Measurements from ENCODE around the gene ROR1. TPM values are rescaled to one million over a fixed set of nuclear protein-coding genes. Genes with fewer than 3 reads are reported as not detected.
A peak's percentile ranks its signal among the peaks of the same experiment; 100 is the strongest.

ROR1 gene
- total RNA-seq, 6 donors from 2014 or later: 19.7 to 39.8 (median 28.5) TPM

- no peaks in the 10 kb centered on the region for H3K36me3 ChIP-seq
- H3K4me1 ChIP-seq: peaks cover 0 to 4% (median 0%) of the 10 kb centered on the region in 4 donors
- H3K27ac ChIP-seq: no peak overlapping the region
- H3K4me3 ChIP-seq: no peak overlapping the region
- TF ChIP-seq EP300 (IDR thresholded peaks at IDR 0.05) (no peak), POLR2A (IDR thresholded peaks at IDR 0.05) (no peak), POLR2AphosphoS5 (IDR thresholded peaks at IDR 0.05) (no peak), CTCF (IDR thresholded peaks at IDR 0.05) (peak in 1 of 6 experiments; percentile 19)
- DNase-seq: no peak
- H3K27me3 ChIP-seq: no peaks in the 10 kb centered on the region
- 60 to 70% methylated on average over 1 of the region's 1 CpG for WGBS, 2 donors
- H3K9me3 ChIP-seq: no peaks in the 10 kb centered on the region
- ATAC-seq (ENCODE audit: low FRiP score in 2 of 2): no peak
These were observed 161.3 kb downstream of the ROR1 start for GRCh38 chr1:63935143-63935542.

- WGBS, 2 donors: 4 to 14% methylated on average over 1 of the region's 1 CpG
These were observed 161.7 kb downstream of the ROR1 start for GRCh38 chr1:63935553-63935952.

GRCh38 chr1:63936276-63936675, 162.5 kb downstream of the ROR1 start:
- Histone ChIP-seq H3K9me3 (no peaks in the 10 kb centered on the region), H3K36me3 (no peaks in the 10 kb centered on the region), H3K4me1 (peaks cover 0 to 4% (median 0%) of the 10 kb centered on the region in 4 donors), H3K27me3 (no peaks in the 10 kb centered on the region), H3K27ac (no peak overlapping the region), H3K4me3 (no peak overlapping the region)
- ATAC-seq (ENCODE audit: low FRiP score in 2 of 2) (no peak), DNase-seq (no peak)
- TF ChIP-seq POLR2A (IDR thresholded peaks at IDR 0.05) (no peak), EP300 (IDR thresholded peaks at IDR 0.05) (no peak)
- 96 to 98% methylated on average over 1 of the region's 1 CpG for WGBS, 2 donors

More at GRCh38 chr1:63935553-63935952, 161.7 kb downstream of the ROR1 start:
- no peak overlapping the region for H3K4me3 ChIP-seq
- ATAC-seq (ENCODE audit: low FRiP score in 2 of 2) (no peak), DNase-seq (no peak)
- H3K9me3 ChIP-seq: no peaks in the 10 kb centered on the region
- H3K27ac ChIP-seq: no peak overlapping the region
- peaks cover 0 to 4% (median 0%) of the 10 kb centered on the region in 4 donors for H3K4me1 ChIP-seq
- H3K27me3 ChIP-seq: no peaks in the 10 kb centered on the region
- H3K36me3 ChIP-seq: no peaks in the 10 kb centered on the region
- TF ChIP-seq POLR2A (IDR thresholded peaks at IDR 0.05) (no peak), CTCF (IDR thresholded peaks at IDR 0.05) (no peak), EP300 (IDR thresholded peaks at IDR 0.05) (no peak), POLR2AphosphoS5 (IDR thresholded peaks at IDR 0.05) (no peak)

- TF ChIP-seq CTCF (IDR thresholded peaks at IDR 0.05) (no peak), EP300 (IDR thresholded peaks at IDR 0.05) (no peak), POLR2AphosphoS5 (IDR thresholded peaks at IDR 0.05) (no peak), POLR2A (IDR thresholded peaks at IDR 0.05) (no peak)
- 71 to 86% methylated on average over 2 of the region's 2 CpGs for WGBS, 2 donors
- ATAC-seq (ENCODE audit: low FRiP score in 2 of 2) (no peak), DNase-seq (no peak)
- Histone ChIP-seq H3K36me3 (no peaks in the 10 kb centered on the region), H3K4me1 (peaks cover 0 to 4% (median 0%) of the 10 kb centered on the region in 4 donors), H3K27me3 (no peaks in the 10 kb centered on the region), H3K4me3 (no peak overlapping the region), H3K27ac (no peak overlapping the region), H3K9me3 (no peaks in the 10 kb centered on the region)
These were observed 163.0 kb downstream of the ROR1 start for GRCh38 chr1:63936801-63937200.

- no peak for DNase-seq
- peaks cover 0 to 4% (median 0%) of the 10 kb centered on the region in 4 donors for H3K4me1 ChIP-seq
- no peaks in the 10 kb centered on the region for H3K27me3 ChIP-seq
- no peaks in the 10 kb centered on the region for H3K9me3 ChIP-seq
- no peaks in the 10 kb centered on the region for H3K36me3 ChIP-seq
- no peak for ATAC-seq (ENCODE audit: low FRiP score in 2 of 2)
- TF ChIP-seq POLR2AphosphoS5 (IDR thresholded peaks at IDR 0.05): no peak
- TF ChIP-seq CTCF (IDR thresholded peaks at IDR 0.05): no peak
- no peak for TF ChIP-seq POLR2A (IDR thresholded peaks at IDR 0.05)
- TF ChIP-seq EP300 (IDR thresholded peaks at IDR 0.05): no peak
- H3K4me3 ChIP-seq: no peak overlapping the region
- WGBS, 2 donors: 27 to 46% methylated on average over 3 of the region's 3 CpGs
- no peak overlapping the region for H3K27ac ChIP-seq
These were observed 163.7 kb downstream of the ROR1 start for GRCh38 chr1:63937461-63938022.
